HepG2 (cell line): ENCODE data around the gene RPL41. TPM values are rescaled to one million over a fixed set of nuclear protein-coding genes. Genes with fewer than 3 reads are reported as not detected.
A peak's percentile ranks its signal among the peaks of the same experiment; 100 is the strongest.

Experiments
- ARNTL ChIP-seq: sonication (generic); formaldehyde crosslinking; IDR thresholded peaks from 2 replicates; pipeline ENCODE4 v1.4.0; 2020; ENCODE audit warnings: mild to moderate bottlenecking, missing genetic modification reagents
- ATF2 ChIP-seq: sonication (generic); formaldehyde crosslinking; IDR thresholded peaks from 2 replicates; pipeline ENCODE4 v1.4.0; 2020; ENCODE audit warnings: missing genetic modification reagents
- DNMT1 ChIP-seq: sonication (generic); formaldehyde crosslinking; IDR thresholded peaks from 2 replicates; pipeline ENCODE4 v1.5.1; 2020; ENCODE audit warnings: mild to moderate bottlenecking, missing genetic modification reagents
- ELK4 ChIP-seq: sonication (generic); formaldehyde crosslinking; IDR thresholded peaks from 2 replicates; pipeline ENCODE4 v1.9.0; 2021; ENCODE audit warnings: missing genetic modification reagents, borderline replicate concordance
- HMGXB3 ChIP-seq: sonication (generic); formaldehyde crosslinking; IDR thresholded peaks from 2 replicates; pipeline ENCODE4 v1.4.0; 2020; ENCODE audit warnings: missing genetic modification reagents, borderline replicate concordance
- KDM5A ChIP-seq: fragments of 200-600 bp; sonication (generic); IDR thresholded peaks from 2 replicates; pipeline ENCODE4 v1.7.0; 2018; ENCODE audit warnings: antibody characterized with exemption, mild to moderate bottlenecking, low read length, borderline replicate concordance
- MTF2 ChIP-seq: sonication (generic); formaldehyde crosslinking; IDR thresholded peaks from 2 replicates; pipeline ENCODE4 v1.5.0; 2020; ENCODE audit warnings: missing genetic modification reagents, borderline replicate concordance
- SALL1 ChIP-seq: sonication (generic); formaldehyde crosslinking; IDR thresholded peaks from 2 replicates; pipeline ENCODE4 v1.8.0; 2022; ENCODE audit warnings: mild to moderate bottlenecking, missing genetic modification reagents
- TGIF2 ChIP-seq: IDR thresholded peaks from 2 replicates; pipeline ENCODE4 v1.6.1; 2016; ENCODE audit warnings: control low read depth, missing compliant biosample characterization
- ZNF318 ChIP-seq: sonication (generic); formaldehyde crosslinking; IDR thresholded peaks from 2 replicates; pipeline ENCODE4 v1.4.0; 2020; ENCODE audit warnings: mild to moderate bottlenecking, missing genetic modification reagents
- ZNF704 ChIP-seq: sonication (generic); formaldehyde crosslinking; IDR thresholded peaks from 2 replicates; pipeline ENCODE4 v1.8.1; 2023; ENCODE audit warnings: mild to moderate bottlenecking, inconsistent platforms, moderate library complexity, missing genetic modification reagents, borderline replicate concordance
- ZNF747 ChIP-seq: sonication (generic); formaldehyde crosslinking; IDR thresholded peaks from 2 replicates; pipeline ENCODE4 v1.8.1; 2023; ENCODE audit warnings: missing genetic modification reagents, mild to moderate bottlenecking, borderline replicate concordance
- polyA plus RNA-seq, 8 experiments: library from polyadenylated mRNA; depleted of rRNA in 3 of 8; stranded (reverse) in 7 of 8; unstranded in 1 of 8; fragments of >200 nt; fragmentation: Illumina TruSeq in 4 of 8; extraction: Trizol in 4 of 8; gene quantifications; 2 replicates each; pipeline versions ENCODE4 v1.2.1 to v1.2.3, GENCODE V29; 2011 to 2016; ENCODE audit warnings: low read depth in 4 of 8, missing spikeins in 1 of 8, mixed read lengths in 1 of 8; ENCODE audit not compliant: insufficient read depth in 1 of 8
- total RNA-seq, 5 experiments: library from RNA; depleted of rRNA; stranded (reverse); fragments of >200 nt; fragmentation: Illumina TruSeq; extraction: Trizol; gene quantifications; 2 replicates each; pipeline ENCODE4 v1.2.3, GENCODE V29; 2016; ENCODE audit warnings: low read depth in 1 of 5

The RPL41 gene
- total and polyA plus RNA-seq, 2 of the 13 experiments (the other 11 are each of a cell fraction or from before 2014, with no cell fraction given) = 4,012 to 7,670 TPM

GRCh38 chr12:56080556-56081138, 35.8 kb upstream of the RPL41 start (continued):
- peak; percentile 94 for TF ChIP-seq ATF2 (CRISPR knock-in tag)
- TF ChIP-seq TGIF2 = peak; percentile 11; the same call in 1 of the 2 replicates
- peak; percentile 43; the same call in 1 of the 2 replicates for TF ChIP-seq HMGXB3
- TF ChIP-seq ZNF704 = no peak
- TF ChIP-seq SALL1 = peak; percentile 84
- no peak for TF ChIP-seq ZNF318
- no peak for TF ChIP-seq ELK4
- TF ChIP-seq MTF2 (CRISPR knock-in tag) = no peak
- TF ChIP-seq ZNF747 = no peak
- no peak for TF ChIP-seq DNMT1 (CRISPR knock-in tag)
- peak; percentile 67 for TF ChIP-seq ARNTL (CRISPR knock-in tag)
- peak; percentile 33; the same call in 1 of the 2 replicates for TF ChIP-seq KDM5A
